Measurements from ENCODE around the gene MMP23B. TPM values are rescaled to one million over a fixed set of nuclear protein-coding genes. Genes with fewer than 3 reads are reported as not detected.

The MMP23B gene
- total and polyA plus RNA-seq, 2 experiments from 2014 or later = 73.4 to 136 TPM

- H3K79me2 ChIP-seq = peaks cover 55% of the 10 kb centered on the region
- H3K4me3 ChIP-seq = peak overlapping the region; percentile 48
- no peaks in the 10 kb centered on the region for H3K27me3 ChIP-seq
- H3K36me3 ChIP-seq (replicated peaks; ENCODE audit: insufficient read depth, low read depth) = no peaks in the 10 kb centered on the region
- H3K27ac ChIP-seq = peak overlapping the region; percentile 100
- peaks cover 14% of the 10 kb centered on the region for H4K20me1 ChIP-seq (ENCODE audit: insufficient read depth, poor library complexity, severe bottlenecking)
- peak overlapping the region; percentile 94 for H3K4me2 ChIP-seq
- TF ChIP-seq CTCF (IDR thresholded peaks at IDR 0.05; ENCODE audit: poor library complexity) (no peak), EZH2phosphoT487 (IDR thresholded peaks at IDR 0.05; ENCODE audit: low read depth, severe bottlenecking, unreplicated experiment) (no peak), EZH2 (IDR thresholded peaks at IDR 0.05; ENCODE audit: borderline replicate concordance) (no peak)
- H3K9me3 ChIP-seq (ENCODE audit: low read depth) = no peaks in the 10 kb centered on the region
- peaks cover 19% of the 10 kb centered on the region for H3K4me1 ChIP-seq (ENCODE audit: insufficient read depth)
- no peaks in the 10 kb centered on the region for H3K9me2 ChIP-seq (replicated peaks; ENCODE audit: insufficient read depth)
- WGBS (ENCODE audit: low lambda C conversion rate, missing lambda C conversion rate) = 26% methylated on average over 30 of the region's 30 CpGs
- peak; percentile 88 for DNase-seq (ENCODE audit: low spot score)
- no peak overlapping the region for H2AFZ ChIP-seq
Observed at GRCh38 chr1:1614204-1614953, 17.6 kb upstream of the MMP23B start.

GRCh38 chr1:1614954-1615255 is 17.1 kb upstream of the MMP23B start:
- Histone ChIP-seq H3K9me3 (ENCODE audit: low read depth) (no peaks in the 10 kb centered on the region), H2AFZ (no peak overlapping the region), H3K36me3 (replicated peaks; ENCODE audit: insufficient read depth, low read depth) (no peaks in the 10 kb centered on the region), H3K79me2 (peaks cover 59% of the 10 kb centered on the region), H3K9me2 (replicated peaks; ENCODE audit: insufficient read depth) (no peaks in the 10 kb centered on the region), H4K20me1 (ENCODE audit: insufficient read depth, poor library complexity, severe bottlenecking) (peaks cover 14% of the 10 kb centered on the region), H3K27ac (peak overlapping the region; percentile 100), H3K27me3 (no peaks in the 10 kb centered on the region), H3K4me1 (ENCODE audit: insufficient read depth) (peaks cover 19% of the 10 kb centered on the region), H3K4me3 (peak overlapping the region; percentile 48), H3K4me2 (peak overlapping the region; percentile 94)
- DNase-seq (ENCODE audit: low spot score) = no peak
- TF ChIP-seq CTCF (IDR thresholded peaks at IDR 0.05; ENCODE audit: poor library complexity) = no peak
- no peak for TF ChIP-seq EZH2 (IDR thresholded peaks at IDR 0.05; ENCODE audit: borderline replicate concordance)
- no peak for TF ChIP-seq EZH2phosphoT487 (IDR thresholded peaks at IDR 0.05; ENCODE audit: low read depth, severe bottlenecking, unreplicated experiment)
- under 1% methylated on average over 21 of the region's 23 CpGs for WGBS (ENCODE audit: low lambda C conversion rate, missing lambda C conversion rate)

GRCh38 chr1:1615256-1616044 is 16.5 kb upstream of the MMP23B start, which contains the start of gene MIB2:
Gene MIB2 (plus strand): TSS chr1:1615500. CDS start chr1:1623453, 7,953 bp downstream.
- H4K20me1 ChIP-seq (ENCODE audit: insufficient read depth, poor library complexity, severe bottlenecking) = peaks cover 14% of the 10 kb centered on the region
- H3K4me1 ChIP-seq (ENCODE audit: insufficient read depth) = peaks cover 19% of the 10 kb centered on the region
- no peaks in the 10 kb centered on the region for H3K9me2 ChIP-seq (replicated peaks; ENCODE audit: insufficient read depth)
- H3K36me3 ChIP-seq (replicated peaks; ENCODE audit: insufficient read depth, low read depth) = no peaks in the 10 kb centered on the region
- peak within 1 kb of the TSS; percentile 97 for H3K4me3 ChIP-seq
- TF ChIP-seq EZH2phosphoT487 (IDR thresholded peaks at IDR 0.05; ENCODE audit: low read depth, severe bottlenecking, unreplicated experiment) (no peak), CTCF (IDR thresholded peaks at IDR 0.05; ENCODE audit: poor library complexity) (no peak), EZH2 (IDR thresholded peaks at IDR 0.05; ENCODE audit: borderline replicate concordance) (no peak)
- H2AFZ ChIP-seq = peak within 1 kb of the TSS; percentile 88
- peak; percentile 99 for DNase-seq (ENCODE audit: low spot score)
- H3K9me3 ChIP-seq (ENCODE audit: low read depth) = no peaks in the 10 kb centered on the region
- H3K27ac ChIP-seq = peak within 1 kb of the TSS; percentile 100
- peaks cover 61% of the 10 kb centered on the region for H3K79me2 ChIP-seq
- H3K27me3 ChIP-seq = no peaks in the 10 kb centered on the region
- H3K4me2 ChIP-seq = peak within 1 kb of the TSS; percentile 94
- WGBS (ENCODE audit: low lambda C conversion rate, missing lambda C conversion rate) = under 1% methylated on average over 92 of the region's 107 CpGs
